GM12872 (cell line): ENCODE data around the gene NME1.

Experiments
- TF ChIP-seq, protein P1 (sequence below): IDR thresholded peaks from 3 replicates; pipeline ENCODE4 v1.5.1; 2011; ENCODE audit warnings: low read depth, mild to moderate bottlenecking, low read length, moderate library complexity; ENCODE audit not compliant: insufficient read depth

NME1 gene

DNA sequence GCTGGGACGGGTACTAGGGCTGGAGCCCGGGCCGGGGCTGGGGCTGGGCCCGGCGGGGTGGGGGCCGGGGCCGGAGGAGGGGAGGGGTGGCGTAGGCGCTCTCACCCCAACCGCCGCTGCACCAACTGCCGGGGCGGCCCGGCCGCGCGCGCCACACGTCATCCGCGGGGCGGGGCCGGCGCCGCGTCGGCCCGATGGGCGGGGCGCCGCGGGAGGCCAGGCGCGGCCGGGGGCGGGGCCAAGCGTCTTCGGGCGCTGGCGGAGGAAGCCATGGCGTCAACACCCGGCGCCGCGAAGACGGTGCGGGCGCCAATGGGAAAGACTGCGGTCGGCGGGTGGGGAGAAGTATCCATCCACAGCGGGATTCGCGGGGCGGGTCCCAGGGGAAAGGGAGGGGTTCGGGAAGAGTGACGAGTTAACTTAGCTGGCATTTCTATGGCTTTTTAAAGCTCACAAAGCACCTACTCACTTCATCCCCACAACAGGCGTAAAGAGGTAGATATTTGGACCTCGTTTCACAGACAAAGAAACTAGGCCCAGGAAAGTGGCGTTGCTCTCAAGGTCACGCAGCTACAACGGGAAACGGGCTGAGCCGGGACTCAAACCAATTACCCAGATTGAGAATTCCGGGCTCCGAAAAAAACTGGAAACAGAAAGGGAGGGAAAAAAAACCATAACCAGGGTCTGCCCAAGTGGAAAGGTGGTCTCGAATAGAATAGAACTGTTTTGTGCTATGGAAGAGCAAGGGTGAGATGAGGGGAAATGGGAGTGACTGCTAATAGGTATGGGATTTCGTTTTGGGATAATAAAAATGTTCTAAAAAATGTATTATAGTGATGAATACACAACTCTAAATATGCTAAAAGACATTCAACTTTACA lies 32.4 kb upstream of the NME1 start, which contains the start of gene SPAG9:
SPAG9 (minus strand) TSS at position 130 of the 881 bp plus-strand sequence. CDS start 212 bp downstream, outside the sequence.
- TF ChIP-seq, protein P1, sequence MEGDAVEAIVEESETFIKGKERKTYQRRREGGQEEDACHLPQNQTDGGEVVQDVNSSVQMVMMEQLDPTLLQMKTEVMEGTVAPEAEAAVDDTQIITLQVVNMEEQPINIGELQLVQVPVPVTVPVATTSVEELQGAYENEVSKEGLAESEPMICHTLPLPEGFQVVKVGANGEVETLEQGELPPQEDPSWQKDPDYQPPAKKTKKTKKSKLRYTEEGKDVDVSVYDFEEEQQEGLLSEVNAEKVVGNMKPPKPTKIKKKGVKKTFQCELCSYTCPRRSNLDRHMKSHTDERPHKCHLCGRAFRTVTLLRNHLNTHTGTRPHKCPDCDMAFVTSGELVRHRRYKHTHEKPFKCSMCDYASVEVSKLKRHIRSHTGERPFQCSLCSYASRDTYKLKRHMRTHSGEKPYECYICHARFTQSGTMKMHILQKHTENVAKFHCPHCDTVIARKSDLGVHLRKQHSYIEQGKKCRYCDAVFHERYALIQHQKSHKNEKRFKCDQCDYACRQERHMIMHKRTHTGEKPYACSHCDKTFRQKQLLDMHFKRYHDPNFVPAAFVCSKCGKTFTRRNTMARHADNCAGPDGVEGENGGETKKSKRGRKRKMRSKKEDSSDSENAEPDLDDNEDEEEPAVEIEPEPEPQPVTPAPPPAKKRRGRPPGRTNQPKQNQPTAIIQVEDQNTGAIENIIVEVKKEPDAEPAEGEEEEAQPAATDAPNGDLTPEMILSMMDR = no peak

DNA sequence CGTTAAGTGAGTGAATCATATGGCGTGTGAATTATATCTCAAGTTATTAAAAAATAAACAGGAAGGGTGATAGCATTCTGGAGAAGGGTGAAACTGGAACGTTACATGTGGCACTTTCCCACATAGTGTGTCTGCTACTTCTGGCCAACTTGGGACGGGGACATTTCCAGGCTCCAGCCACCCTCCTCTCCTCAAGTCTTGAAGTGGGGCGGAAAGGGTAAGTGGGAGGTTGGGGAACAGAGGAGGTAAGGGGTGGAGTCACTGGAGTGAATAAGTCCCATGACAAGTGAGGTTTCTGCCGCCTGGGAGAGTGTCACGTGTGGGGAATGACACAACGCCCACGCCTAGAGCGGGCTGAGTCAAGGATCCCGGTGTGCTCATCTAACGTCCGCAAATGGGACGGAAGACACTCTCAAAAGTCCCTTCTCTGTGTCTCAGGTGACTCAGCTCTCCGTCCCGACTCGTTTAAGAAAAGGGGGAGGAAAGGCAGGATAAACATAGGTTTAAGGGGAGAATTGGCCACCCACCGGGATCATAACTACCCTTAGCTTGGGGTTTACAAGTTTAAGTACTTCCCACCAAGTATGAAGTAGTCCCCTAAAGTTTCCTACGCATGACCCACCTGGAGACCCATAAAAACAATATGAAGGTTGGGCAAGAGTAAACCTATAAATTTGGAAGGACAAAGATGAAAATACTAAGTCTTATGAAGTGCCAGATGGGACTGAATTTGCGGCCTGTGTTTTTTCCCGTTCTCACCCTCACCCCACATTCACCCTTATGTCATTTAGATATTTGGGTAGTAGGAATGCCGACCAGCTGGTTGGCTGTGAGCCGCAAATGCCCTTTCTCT lies 31.5 kb upstream of the NME1 start:
- TF ChIP-seq, protein P1 = no peak

DNA sequence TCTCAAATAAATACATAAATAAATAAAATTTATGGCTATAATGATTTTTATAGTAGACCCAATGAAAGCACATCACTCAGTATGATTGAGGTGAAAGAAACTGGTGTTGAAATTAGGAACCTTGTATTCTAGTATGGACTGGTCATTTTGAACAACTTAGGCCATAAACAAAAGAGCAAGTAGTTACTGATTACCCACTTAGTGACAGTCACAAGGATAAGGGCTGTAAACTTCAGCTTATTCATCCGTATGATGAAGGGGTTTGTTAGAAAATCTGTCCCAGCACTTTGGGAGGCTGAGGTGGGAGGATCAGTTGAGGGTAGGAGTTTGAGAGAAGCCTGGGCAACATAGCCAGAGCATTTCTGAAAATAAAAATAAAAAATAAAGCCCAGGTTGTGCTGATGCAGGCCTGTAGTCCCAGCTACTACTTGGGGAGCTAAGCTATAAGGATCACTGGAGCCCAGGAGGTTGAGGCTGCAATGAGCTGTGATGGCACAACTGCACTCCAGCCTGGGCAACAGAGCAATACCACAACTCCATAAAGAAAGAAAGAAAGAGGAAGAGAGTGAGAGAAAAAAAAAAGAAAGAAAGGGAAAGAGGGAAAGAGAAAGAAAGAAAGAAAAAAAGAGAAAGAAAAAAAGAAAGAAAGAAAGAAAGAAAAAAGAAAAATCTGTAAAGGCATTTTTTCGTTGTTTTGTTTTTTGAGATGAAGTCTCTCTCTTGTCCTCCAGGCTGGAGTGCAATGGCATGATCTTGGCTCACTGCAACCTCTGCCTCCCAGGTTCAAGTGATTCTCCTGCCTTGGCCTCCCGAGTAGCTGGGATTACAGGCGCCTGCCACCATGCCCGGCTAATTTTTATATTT lies 28.5 kb upstream of the NME1 start:
- TF ChIP-seq, protein P1 = no peak

DNA sequence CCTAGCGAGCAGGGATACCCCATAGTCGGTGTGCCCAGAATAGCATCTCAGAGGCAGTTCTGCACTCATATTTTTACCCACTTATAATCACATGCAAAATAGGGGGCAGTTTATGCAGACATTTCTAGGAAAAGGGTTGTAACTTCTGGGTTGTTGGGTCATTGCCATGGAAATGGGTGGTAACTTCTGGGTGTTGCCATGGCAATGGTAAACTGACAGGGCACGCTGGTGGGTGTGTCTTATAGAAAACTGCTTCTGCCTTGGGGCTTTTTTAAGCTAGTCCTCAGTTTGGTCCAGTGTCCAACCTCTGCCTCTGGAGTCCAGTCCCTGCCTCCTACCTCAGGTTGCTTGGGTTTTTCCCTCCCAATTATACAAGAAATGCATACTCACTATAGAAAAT lies 25.3 kb upstream of the NME1 start:
- TF ChIP-seq, protein P1 = no peak

DNA sequence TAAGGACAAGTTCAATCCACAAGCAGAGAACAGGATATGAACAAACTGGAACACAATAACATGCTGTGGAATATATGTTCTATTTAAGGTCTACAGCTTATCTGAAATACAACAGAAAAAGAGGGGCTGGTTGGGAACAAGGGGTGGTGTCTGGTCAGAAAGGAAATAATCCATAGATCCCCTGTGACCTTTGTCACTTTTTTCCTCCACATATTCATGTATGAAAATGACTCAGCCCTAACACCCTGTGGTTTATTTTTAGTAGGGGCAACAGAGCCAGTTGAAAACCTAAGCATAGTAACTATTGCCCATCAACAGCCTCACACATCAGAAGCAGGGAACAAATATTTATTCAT lies 20.4 kb upstream of the NME1 start:
- TF ChIP-seq, protein P1 = no peak

DNA sequence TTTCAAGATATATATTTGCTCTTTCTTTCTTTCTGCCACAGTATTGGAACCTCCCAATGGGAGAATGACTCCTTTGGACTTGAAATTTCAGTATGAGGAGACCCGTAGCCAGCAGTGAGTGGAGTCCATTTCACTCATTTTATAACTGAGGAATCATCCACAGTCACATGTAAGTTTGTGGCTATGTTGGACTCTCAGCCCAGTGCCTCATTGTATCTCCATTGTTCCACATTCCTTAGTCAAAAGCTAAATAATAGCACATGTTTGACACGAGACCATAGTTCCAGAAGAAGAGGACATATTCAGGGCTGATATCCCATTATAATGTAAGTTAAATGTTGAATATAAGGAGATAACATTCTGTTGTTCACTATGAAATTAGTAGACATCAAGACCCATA lies 20.0 kb upstream of the NME1 start:
- TF ChIP-seq, protein P1 = no peak
